ENCODE measurements around the gene TRIO. TPM values are rescaled to one million over a fixed set of nuclear protein-coding genes. Genes with fewer than 3 reads are reported as not detected.

Gene TRIO
- total and polyA plus RNA-seq, 2 donors (not counting 1 experiment from before 2014, with no cell fraction given) = 134 to 281 TPM

DNA sequence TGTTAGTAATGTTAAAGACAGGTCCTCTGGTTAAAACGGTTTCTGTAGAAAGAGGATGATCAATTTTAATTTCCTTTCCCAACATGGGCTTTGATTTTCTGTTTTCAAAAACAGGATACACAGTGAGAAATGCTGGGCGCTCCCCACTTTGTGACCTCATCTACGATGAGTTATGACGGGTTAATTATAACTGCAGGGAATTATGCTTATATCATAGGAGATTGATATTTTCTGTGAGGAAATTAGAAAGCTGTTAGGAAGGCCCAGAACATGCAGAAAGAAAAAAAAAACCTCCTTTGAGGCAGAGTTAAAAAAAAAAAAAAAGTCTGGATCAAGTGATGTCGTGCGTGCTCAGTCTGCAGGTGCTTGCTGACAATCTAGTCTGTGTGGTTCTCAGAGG, 261.6 kb downstream of the TRIO start:
- Histone ChIP-seq H3K4me1 (ENCODE audit: control insufficient read depth, extremely low read depth, insufficient read depth, low read length) (peaks cover 10% of the 10 kb centered on the region), H3K79me2 (ENCODE audit: control insufficient read depth, insufficient read depth, low read length) (peaks cover 24% of the 10 kb centered on the region), H3K36me3 (ENCODE audit: control insufficient read depth, insufficient read depth, low read length) (peaks cover 26% of the 10 kb centered on the region)

GRCh38 chr5:14405267-14405666, 262.1 kb downstream of the TRIO start:
- peaks cover 30% of the 10 kb centered on the region for H3K36me3 ChIP-seq (ENCODE audit: control insufficient read depth, insufficient read depth, low read length)
- DNase-seq (ENCODE audit: low read depth in 2 of 2) = peak in 1 of 2 donors; percentile 62
- no peak overlapping the region for H3K4me2 ChIP-seq (ENCODE audit: extremely low read depth, insufficient read depth, low read length)
- H3K27me3 ChIP-seq (ENCODE audit: control insufficient read depth, insufficient read depth, low read length) = no peaks in the 10 kb centered on the region
- no peak for TF ChIP-seq EZH2 (IDR thresholded peaks at IDR 0.05; ENCODE audit: low read length, missing control alignments)
- TF ChIP-seq, protein P1, sequence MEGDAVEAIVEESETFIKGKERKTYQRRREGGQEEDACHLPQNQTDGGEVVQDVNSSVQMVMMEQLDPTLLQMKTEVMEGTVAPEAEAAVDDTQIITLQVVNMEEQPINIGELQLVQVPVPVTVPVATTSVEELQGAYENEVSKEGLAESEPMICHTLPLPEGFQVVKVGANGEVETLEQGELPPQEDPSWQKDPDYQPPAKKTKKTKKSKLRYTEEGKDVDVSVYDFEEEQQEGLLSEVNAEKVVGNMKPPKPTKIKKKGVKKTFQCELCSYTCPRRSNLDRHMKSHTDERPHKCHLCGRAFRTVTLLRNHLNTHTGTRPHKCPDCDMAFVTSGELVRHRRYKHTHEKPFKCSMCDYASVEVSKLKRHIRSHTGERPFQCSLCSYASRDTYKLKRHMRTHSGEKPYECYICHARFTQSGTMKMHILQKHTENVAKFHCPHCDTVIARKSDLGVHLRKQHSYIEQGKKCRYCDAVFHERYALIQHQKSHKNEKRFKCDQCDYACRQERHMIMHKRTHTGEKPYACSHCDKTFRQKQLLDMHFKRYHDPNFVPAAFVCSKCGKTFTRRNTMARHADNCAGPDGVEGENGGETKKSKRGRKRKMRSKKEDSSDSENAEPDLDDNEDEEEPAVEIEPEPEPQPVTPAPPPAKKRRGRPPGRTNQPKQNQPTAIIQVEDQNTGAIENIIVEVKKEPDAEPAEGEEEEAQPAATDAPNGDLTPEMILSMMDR (conservative IDR thresholded peaks at IDR 0.05 in 1 of 2, IDR thresholded peaks at IDR 0.05 in 1 of 2; ENCODE audit: low read depth in 1 of 2, low read length in 2 of 2) = peak in 1 of 2 donors; percentile 21
- H3K4me3 ChIP-seq (replicated peaks in 1 of 4; ENCODE audit: control extremely low read depth in 1 of 4, insufficient read depth in 1 of 4, low read depth in 3 of 4, low read length in 4 of 4) = no peak overlapping the region
- no peaks in the 10 kb centered on the region for H4K20me1 ChIP-seq (ENCODE audit: control insufficient read depth, extremely low read depth, insufficient read depth, low read length)
- H3K9ac ChIP-seq (ENCODE audit: insufficient read depth, low read length) = no peak overlapping the region
- H3K79me2 ChIP-seq (ENCODE audit: control insufficient read depth, insufficient read depth, low read length) = peaks cover 24% of the 10 kb centered on the region
- H2AFZ ChIP-seq (ENCODE audit: low read length) = no peak overlapping the region
- peaks cover 7% of the 10 kb centered on the region for H3K4me1 ChIP-seq (ENCODE audit: control insufficient read depth, extremely low read depth, insufficient read depth, low read length)
- H3K9me3 ChIP-seq (ENCODE audit: control insufficient read depth, insufficient read depth, low read depth, low read length) = no peaks in the 10 kb centered on the region
- no peak overlapping the region for H3K27ac ChIP-seq (ENCODE audit: insufficient read depth, low read length)

More for the DNA sequence above, 261.6 kb downstream of the TRIO start:
- Histone ChIP-seq H3K27ac (ENCODE audit: insufficient read depth, low read length) (no peak overlapping the region), H3K9me3 (ENCODE audit: control insufficient read depth, insufficient read depth, low read depth, low read length) (no peaks in the 10 kb centered on the region), H3K4me3 (replicated peaks in 1 of 4; ENCODE audit: control extremely low read depth in 1 of 4, insufficient read depth in 1 of 4, low read depth in 3 of 4, low read length in 4 of 4) (no peak overlapping the region), H4K20me1 (ENCODE audit: control insufficient read depth, extremely low read depth, insufficient read depth, low read length) (no peaks in the 10 kb centered on the region), H3K9ac (ENCODE audit: insufficient read depth, low read length) (no peak overlapping the region), H3K4me2 (ENCODE audit: extremely low read depth, insufficient read depth, low read length) (no peak overlapping the region), H2AFZ (ENCODE audit: low read length) (no peak overlapping the region), H3K27me3 (ENCODE audit: control insufficient read depth, insufficient read depth, low read length) (no peaks in the 10 kb centered on the region)
- no peak for TF ChIP-seq EZH2 (IDR thresholded peaks at IDR 0.05; ENCODE audit: low read length, missing control alignments)
- TF ChIP-seq, protein P1 (conservative IDR thresholded peaks at IDR 0.05 in 1 of 2, IDR thresholded peaks at IDR 0.05 in 1 of 2; ENCODE audit: low read depth in 1 of 2, low read length in 2 of 2) = no peak
- no peak for DNase-seq (ENCODE audit: low read depth in 2 of 2)

GRCh38 chr5:14405706-14406553, 262.8 kb downstream of the TRIO start:
- Histone ChIP-seq H3K4me3 (replicated peaks in 1 of 4; ENCODE audit: control extremely low read depth in 1 of 4, insufficient read depth in 1 of 4, low read depth in 3 of 4, low read length in 4 of 4) (no peak overlapping the region), H3K27me3 (ENCODE audit: control insufficient read depth, insufficient read depth, low read length) (no peaks in the 10 kb centered on the region), H3K9ac (ENCODE audit: insufficient read depth, low read length) (no peak overlapping the region), H3K36me3 (ENCODE audit: control insufficient read depth, insufficient read depth, low read length) (peaks cover 30% of the 10 kb centered on the region), H4K20me1 (ENCODE audit: control insufficient read depth, extremely low read depth, insufficient read depth, low read length) (no peaks in the 10 kb centered on the region), H3K4me2 (ENCODE audit: extremely low read depth, insufficient read depth, low read length) (no peak overlapping the region), H2AFZ (ENCODE audit: low read length) (no peak overlapping the region), H3K9me3 (ENCODE audit: control insufficient read depth, insufficient read depth, low read depth, low read length) (no peaks in the 10 kb centered on the region), H3K4me1 (ENCODE audit: control insufficient read depth, extremely low read depth, insufficient read depth, low read length) (peaks cover 3% of the 10 kb centered on the region), H3K27ac (ENCODE audit: insufficient read depth, low read length) (no peak overlapping the region), H3K79me2 (ENCODE audit: control insufficient read depth, insufficient read depth, low read length) (peaks cover 20% of the 10 kb centered on the region)
- TF ChIP-seq, protein P1 (conservative IDR thresholded peaks at IDR 0.05 in 1 of 2, IDR thresholded peaks at IDR 0.05 in 1 of 2; ENCODE audit: low read depth in 1 of 2, low read length in 2 of 2) = no peak
- no peak for TF ChIP-seq EZH2 (IDR thresholded peaks at IDR 0.05; ENCODE audit: low read length, missing control alignments)
- DNase-seq (ENCODE audit: low read depth in 2 of 2) = peak in 1 of 2 donors; percentile 73
